GM12864 (cell line): Measurements from ENCODE around the gene FOXO4.

Experiments used
- DNase-seq: peaks from one replicate; pipeline ENCODE4 v3.0.0-alpha.2; 2011; ENCODE audit warnings: low read depth
- H3K4me3 ChIP-seq: 2 replicates; pipeline ENCODE4 v1.5.1; 2011; ENCODE audit warnings: mild to moderate bottlenecking, low read depth, low read length, control low read depth
- CTCF ChIP-seq: IDR thresholded peaks from 2 replicates; pipeline ENCODE4 v1.5.1; 2011; ENCODE audit warnings: low read depth, mild to moderate bottlenecking, moderate library complexity, low read length, control low read depth, inconsistent platforms; ENCODE audit errors: missing control alignments

FOXO4 gene

GRCh38 chrX:71106427-71106826 is 10.8 kb downstream of the FOXO4 start, which contains the start of gene CXorf65:
TSS of gene CXorf65 (minus strand) at chrX:71106740. CDS start at chrX:71106556, 184 bp downstream.
- no peak for TF ChIP-seq CTCF
- DNase-seq = no peak
- H3K4me3 ChIP-seq = no peak within 1 kb of the TSS

DNA sequence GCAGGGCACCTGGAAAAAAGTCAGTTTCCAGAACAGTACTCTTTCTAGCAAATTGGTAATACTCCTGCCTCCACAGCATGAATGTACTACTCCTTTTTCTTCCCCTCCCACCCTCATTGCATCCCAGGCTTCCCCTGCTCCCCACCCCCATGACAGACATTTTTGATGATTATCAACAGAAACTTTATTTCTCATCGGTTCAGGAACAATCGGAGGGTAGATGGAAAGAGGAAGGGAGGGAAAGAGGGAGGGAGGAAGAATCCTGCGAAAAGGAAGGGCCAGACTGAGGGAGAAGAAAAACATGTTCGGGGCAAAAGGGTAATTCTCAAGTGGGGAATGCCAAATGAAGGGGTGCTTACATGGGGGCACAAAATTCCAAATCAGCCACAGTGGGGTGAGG is 11.6 kb downstream of the FOXO4 start:
- no peak for TF ChIP-seq CTCF
- no peak overlapping the region for H3K4me3 ChIP-seq
- DNase-seq = no peak

- TF ChIP-seq CTCF = no peak
- no peak overlapping the region; the same call in 1 of the 2 replicates for H3K4me3 ChIP-seq
These were observed 12.2 kb downstream of the FOXO4 start for GRCh38 chrX:71107762-71108360.

DNA sequence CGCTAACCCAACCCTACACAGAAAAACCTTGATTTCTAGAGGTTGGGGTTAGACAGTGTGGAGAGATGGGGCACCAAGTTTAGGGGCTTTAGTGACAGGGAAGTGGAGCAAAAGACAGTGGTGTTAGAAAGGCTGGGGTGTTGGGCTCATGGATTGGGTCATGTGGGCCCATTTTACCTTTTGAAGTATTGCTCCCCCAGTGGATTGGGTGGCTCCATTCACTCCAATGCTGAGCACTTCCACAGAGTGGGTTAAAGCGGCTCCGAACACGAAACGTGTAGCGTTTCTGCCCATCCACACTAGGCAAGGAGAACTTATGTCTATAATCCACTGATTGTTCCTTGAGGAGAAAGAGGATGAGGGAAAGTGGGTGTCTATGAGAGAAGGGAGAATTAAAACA is 13.4 kb downstream of the FOXO4 start:
- TF ChIP-seq CTCF = no peak
- peak overlapping the region; percentile 71 for H3K4me3 ChIP-seq
- no peak for DNase-seq

More at GRCh38 chrX:71107762-71108360, 12.2 kb downstream of the FOXO4 start:
- DNase-seq = no peak

- TF ChIP-seq CTCF = no peak
- H3K4me3 ChIP-seq = peak within 1 kb of the TSS; percentile 71
- peak; percentile 77 for DNase-seq
These were observed 15.6 kb downstream of the FOXO4 start, which contains the start of gene IL2RG for GRCh38 chrX:71111141-71111843. TSS of gene IL2RG (minus strand) at chrX:71111577. CDS start at chrX:71111539, 38 bp downstream.

DNA sequence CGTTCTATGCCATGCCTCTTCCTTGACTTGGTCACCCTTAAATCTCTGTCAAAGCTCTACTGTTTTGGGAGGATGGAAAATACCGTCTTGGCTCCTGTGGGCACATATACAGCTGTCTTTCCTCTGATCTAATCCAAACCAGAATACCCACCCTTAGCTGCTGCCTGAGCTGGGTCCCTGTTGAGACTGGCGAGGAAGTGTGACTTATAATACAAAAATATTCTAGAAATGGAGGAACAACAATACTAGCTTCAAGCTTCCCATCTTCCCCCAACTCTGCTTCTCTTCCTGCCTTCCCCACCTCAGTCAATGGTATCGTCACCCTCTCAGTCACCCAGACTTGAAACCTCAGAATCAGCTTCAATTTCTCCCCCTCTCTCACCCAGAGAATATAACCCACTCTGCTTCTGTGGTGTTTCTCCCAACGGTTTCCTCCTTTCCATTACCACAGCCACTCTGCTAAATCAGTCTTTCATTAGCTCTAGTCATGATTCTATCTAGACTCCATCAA is 16.3 kb downstream of the FOXO4 start:
- peak overlapping the region; percentile 71 for H3K4me3 ChIP-seq
- no peak for DNase-seq
- no peak for TF ChIP-seq CTCF

DNA sequence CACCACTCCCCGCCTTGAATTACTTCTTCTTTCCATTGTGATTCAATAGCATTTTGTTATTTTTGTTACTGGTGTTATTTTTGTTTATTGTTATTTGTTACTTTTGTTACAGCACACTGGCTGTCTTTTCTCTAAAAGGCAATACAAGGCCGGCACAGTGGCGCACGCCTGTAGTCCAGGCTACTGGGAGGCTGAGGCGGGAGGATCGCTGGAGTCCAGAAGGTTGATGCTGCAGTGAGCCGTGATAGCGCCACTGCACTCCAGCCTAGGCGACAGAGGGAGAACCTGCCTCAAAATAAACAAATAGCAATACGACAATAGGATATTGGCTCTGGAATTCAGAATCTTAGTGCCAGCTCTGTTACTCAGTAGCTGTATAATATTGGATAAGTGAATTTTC is 21.7 kb downstream of the FOXO4 start:
- no peak for DNase-seq
- H3K4me3 ChIP-seq = no peak overlapping the region
- no peak for TF ChIP-seq CTCF
